ENCODE measurements around the gene ZNF324B. TPM values are rescaled to one million over a fixed set of nuclear protein-coding genes. Genes with fewer than 3 reads are reported as not detected.
"Not testable (repeated sequence)": the region's sequence is repeated elsewhere in the genome, so short reads cannot be mapped to it uniquely, and the experiment has no call there.

The ZNF324B gene
- total RNA-seq, 4 donors from 2014 or later = 6.5 to 10.1 (median 8.0) TPM

- intact Hi-C loops (cut with DNase I); DNase-seq; H3K4me3 ChIP-seq; H3K27ac ChIP-seq: not testable (repeated sequence)
- WGBS, 2 donors = 61 to 62% methylated on average over 5 of the region's 5 CpGs
- H3K4me1 ChIP-seq = peaks cover 0 to 24% (median 6%) of the 10 kb centered on the region in 3 donors
- H3K9me3 ChIP-seq = peaks cover 0 to 10% (median 7%) of the 10 kb centered on the region in 3 donors
- peaks cover 0 to 44% (median 0%) of the 10 kb centered on the region in 4 donors for H3K27me3 ChIP-seq
- peaks cover 0 to 18% (median 0%) of the 10 kb centered on the region in 3 donors for H3K36me3 ChIP-seq
These were observed 1.4 kb upstream of the ZNF324B start for GRCh38 chr19:58449980-58450379.

DNA sequence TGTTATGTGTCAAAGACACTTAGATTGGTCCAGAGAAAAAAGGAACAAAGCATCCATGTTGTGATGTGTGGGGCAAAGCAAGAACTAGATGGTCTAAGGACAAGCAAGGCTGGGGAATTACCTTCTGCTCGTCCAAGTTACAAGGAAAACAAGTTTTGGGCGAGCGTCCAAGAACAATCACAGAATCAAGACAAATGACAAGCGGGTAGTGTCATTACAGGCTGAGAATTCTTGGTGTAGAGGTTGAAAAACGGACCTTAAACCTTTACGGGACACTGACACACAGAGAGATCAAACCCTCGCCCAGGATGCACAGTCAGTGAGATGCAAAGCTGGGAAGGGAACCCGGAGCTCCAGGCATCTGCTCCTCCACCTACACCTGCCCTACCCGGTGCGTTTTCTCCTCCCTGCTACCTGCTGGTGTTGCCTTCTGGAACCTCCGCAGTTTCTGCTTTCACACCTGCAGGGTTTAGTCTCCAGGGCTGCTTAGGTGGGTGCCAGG is 515 bp upstream of the ZNF324B start:
- Histone ChIP-seq H3K36me3 (peaks cover 0 to 24% (median 0%) of the 10 kb centered on the region in 3 donors), H3K4me3 (peak overlapping the region; percentile 72 to 99 (median 78)), H3K27ac (peak overlapping the region in 2 of 4 donors; percentile 77 to 78), H3K27me3 (peaks cover 0 to 42% (median 0%) of the 10 kb centered on the region in 4 donors), H3K9me3 (peaks cover 0 to 10% (median 7%) of the 10 kb centered on the region in 3 donors), H3K4me1 (peaks cover 0 to 24% (median 6%) of the 10 kb centered on the region in 3 donors)
- WGBS, 2 donors = 2 to 4% methylated on average over 10 to 11 of the region's 11 CpGs
- intact Hi-C loops (cut with DNase I) = no loop called here
- TF ChIP-seq POLR2A (IDR thresholded peaks at IDR 0.05) = no peak
- TF ChIP-seq, protein P1, sequence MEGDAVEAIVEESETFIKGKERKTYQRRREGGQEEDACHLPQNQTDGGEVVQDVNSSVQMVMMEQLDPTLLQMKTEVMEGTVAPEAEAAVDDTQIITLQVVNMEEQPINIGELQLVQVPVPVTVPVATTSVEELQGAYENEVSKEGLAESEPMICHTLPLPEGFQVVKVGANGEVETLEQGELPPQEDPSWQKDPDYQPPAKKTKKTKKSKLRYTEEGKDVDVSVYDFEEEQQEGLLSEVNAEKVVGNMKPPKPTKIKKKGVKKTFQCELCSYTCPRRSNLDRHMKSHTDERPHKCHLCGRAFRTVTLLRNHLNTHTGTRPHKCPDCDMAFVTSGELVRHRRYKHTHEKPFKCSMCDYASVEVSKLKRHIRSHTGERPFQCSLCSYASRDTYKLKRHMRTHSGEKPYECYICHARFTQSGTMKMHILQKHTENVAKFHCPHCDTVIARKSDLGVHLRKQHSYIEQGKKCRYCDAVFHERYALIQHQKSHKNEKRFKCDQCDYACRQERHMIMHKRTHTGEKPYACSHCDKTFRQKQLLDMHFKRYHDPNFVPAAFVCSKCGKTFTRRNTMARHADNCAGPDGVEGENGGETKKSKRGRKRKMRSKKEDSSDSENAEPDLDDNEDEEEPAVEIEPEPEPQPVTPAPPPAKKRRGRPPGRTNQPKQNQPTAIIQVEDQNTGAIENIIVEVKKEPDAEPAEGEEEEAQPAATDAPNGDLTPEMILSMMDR (IDR thresholded peaks at IDR 0.05) = no peak
- no peak for DNase-seq

GRCh38 chr19:58453743-58454142 is 2.3 kb downstream of the ZNF324B start:
- peaks cover 0 to 48% (median 7%) of the 10 kb centered on the region in 3 donors for H3K36me3 ChIP-seq
- H3K4me3 ChIP-seq = no peak overlapping the region
- intact Hi-C loops (cut with DNase I) = no loop called here
- H3K27me3 ChIP-seq = peaks cover 0 to 13% (median 0%) of the 10 kb centered on the region in 4 donors
- 100% methylated on average over 2 of the region's 6 CpGs; no CpG with 5 or more reads in 1 of the 2 donors for WGBS, 2 donors
- H3K27ac ChIP-seq = no peak overlapping the region
- peaks cover 0 to 24% (median 6%) of the 10 kb centered on the region in 3 donors for H3K4me1 ChIP-seq
- TF ChIP-seq, protein P1 (IDR thresholded peaks at IDR 0.05) = no peak
- TF ChIP-seq POLR2A (IDR thresholded peaks at IDR 0.05) = no peak
- DNase-seq = no peak
- H3K9me3 ChIP-seq = peaks cover 0 to 8% (median 5%) of the 10 kb centered on the region in 3 donors

DNA sequence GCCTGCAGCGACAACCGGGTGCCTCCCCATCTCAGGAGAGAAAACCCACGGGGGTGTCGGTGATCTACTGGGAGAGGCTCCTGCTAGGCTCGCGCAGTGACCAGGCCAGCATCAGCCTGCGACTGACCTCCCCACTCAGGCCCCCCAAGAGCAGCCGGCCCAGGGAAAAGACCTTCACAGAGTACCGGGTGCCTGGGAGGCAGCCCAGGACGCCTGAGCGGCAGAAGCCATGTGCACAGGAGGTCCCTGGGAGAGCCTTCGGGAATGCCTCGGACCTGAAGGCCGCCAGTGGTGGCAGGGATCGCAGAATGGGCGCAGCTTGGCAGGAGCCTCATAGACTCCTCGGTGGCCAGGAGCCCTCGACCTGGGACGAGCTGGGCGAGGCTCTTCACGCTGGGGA is 3.9 kb downstream of the ZNF324B start:
- Histone ChIP-seq H3K4me3 (no peak overlapping the region), H3K4me1 (peaks cover 0 to 24% (median 6%) of the 10 kb centered on the region in 3 donors), H3K36me3 (peaks cover 0 to 48% (median 7%) of the 10 kb centered on the region in 3 donors), H3K27ac (no peak overlapping the region), H3K27me3 (no peaks in the 10 kb centered on the region), H3K9me3 (no peaks in the 10 kb centered on the region)
- WGBS, 2 donors = 100% methylated on average over 1 to 2 of the region's 21 CpGs
- no peak for TF ChIP-seq POLR2A (IDR thresholded peaks at IDR 0.05)
- TF ChIP-seq, protein P1 (IDR thresholded peaks at IDR 0.05) = no peak
- DNase-seq = no peak
- intact Hi-C loops (cut with DNase I) = no loop called here

DNA sequence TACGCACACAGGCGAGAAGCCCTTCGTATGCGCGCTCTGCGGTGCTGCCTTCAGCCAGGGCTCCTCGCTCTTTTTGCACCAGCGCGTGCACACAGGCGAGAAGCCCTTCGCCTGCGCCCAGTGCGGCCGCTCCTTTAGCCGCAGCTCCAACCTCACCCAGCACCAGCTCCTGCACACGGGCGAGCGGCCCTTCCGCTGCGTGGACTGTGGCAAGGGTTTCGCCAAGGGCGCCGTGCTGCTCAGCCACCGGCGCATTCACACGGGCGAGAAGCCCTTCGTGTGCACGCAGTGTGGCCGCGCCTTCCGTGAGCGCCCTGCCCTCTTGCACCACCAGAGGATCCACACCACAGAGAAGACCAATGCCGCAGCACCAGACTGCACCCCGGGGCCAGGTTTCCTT is 4.7 kb downstream of the ZNF324B start:
- Histone ChIP-seq H3K4me1 (peaks cover 0 to 17% (median under 1%) of the 10 kb centered on the region in 3 donors), H3K36me3 (peaks cover 0 to 48% (median 7%) of the 10 kb centered on the region in 3 donors), H3K27ac (no peak overlapping the region), H3K27me3 (no peaks in the 10 kb centered on the region), H3K4me3 (no peak overlapping the region), H3K9me3 (no peaks in the 10 kb centered on the region)
- TF ChIP-seq POLR2A (IDR thresholded peaks at IDR 0.05) = no peak
- TF ChIP-seq, protein P1 (IDR thresholded peaks at IDR 0.05) = no peak
- WGBS, 2 donors = 95 to 100% methylated on average over 6 to 16 of the region's 35 CpGs
- intact Hi-C loops (cut with DNase I) = no loop called here
- no peak for DNase-seq

Data from esophagus squamous epithelium (tissue), 5 donors.